Activated CD4-positive, CD25-positive, alpha-beta regulatory T cell treated with anti-CD3 and anti-CD28 coated beads, Interleukin-2, amount 50 U/mL, for 16 hours (primary cell): Measurements from ENCODE around the gene SMIM5.
"Not testable (repeated sequence)": the region's sequence is repeated elsewhere in the genome, so short reads cannot be mapped to it uniquely, and the experiment has no call there.

Experiments
- DNase-seq: peaks from one replicate; pipeline ENCODE4 v3.0.0-alpha.2; 2020; ENCODE audit warnings: low read depth, low spot score

Gene SMIM5

DNA sequence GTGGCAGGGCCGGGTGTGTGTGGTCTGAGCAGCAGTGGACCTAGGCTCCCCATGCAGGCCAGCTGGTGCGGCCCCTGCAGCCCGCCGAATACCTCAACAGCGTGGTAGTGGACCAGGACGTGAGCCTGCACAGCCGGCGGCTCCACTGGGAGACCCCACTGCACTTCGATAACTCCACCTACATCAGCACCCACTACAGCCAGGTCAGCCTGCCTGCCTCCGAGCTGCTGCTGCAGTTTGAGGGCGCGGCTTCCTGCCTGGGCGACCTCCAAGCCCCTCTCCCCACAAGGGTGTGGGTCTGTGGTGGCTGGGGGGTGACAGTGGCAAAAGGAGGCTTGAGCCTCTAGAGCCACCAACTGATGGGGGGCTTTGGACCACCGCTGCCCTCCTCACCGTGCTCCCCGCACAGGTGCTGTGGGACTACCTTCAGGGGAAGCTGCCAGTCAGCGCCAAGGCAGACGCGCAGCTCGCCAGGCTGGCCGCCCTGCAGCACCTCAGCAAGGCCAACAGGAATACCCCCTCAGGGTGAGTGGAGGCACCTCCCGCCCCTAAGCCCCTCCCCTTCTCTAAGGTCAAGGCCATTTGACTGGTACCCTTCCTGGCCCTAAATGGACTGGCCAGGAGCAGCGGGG is 8.4 kb upstream of the SMIM5 start:
- DNase-seq: no peak

- DNase-seq: no peak
These were observed 7.3 kb upstream of the SMIM5 start for GRCh38 chr17:75625813-75626486.

DNA sequence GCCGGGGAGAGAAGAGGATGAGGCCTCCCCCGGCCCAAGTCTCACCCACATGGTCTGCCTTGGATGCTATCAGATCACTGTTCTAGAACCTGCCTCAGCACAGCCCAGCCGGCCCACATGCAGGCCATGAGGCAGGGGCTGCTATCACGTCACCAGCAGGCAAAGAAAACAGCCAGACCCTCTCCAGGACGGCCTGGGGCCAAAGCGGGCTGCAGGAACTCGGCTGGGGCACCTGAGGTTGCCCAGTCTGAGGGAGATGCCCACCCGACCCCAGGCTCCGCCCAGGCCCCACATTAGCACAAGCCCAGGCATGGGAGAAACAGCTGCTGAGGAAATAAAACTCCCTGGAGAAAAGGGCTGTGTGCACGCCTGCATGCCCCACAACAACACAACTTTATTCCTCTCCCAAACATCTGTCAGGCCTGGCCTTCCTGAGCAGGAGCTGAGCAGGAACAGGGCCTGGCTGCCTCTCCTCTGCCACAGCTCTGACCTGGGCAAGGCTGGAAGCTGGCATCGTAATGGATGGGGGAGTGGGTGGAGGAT is 6.7 kb upstream of the SMIM5 start:
- DNase-seq: no peak

GRCh38 chr17:75627094-75627493 is 6.1 kb upstream of the SMIM5 start:
- no peak for DNase-seq

DNA sequence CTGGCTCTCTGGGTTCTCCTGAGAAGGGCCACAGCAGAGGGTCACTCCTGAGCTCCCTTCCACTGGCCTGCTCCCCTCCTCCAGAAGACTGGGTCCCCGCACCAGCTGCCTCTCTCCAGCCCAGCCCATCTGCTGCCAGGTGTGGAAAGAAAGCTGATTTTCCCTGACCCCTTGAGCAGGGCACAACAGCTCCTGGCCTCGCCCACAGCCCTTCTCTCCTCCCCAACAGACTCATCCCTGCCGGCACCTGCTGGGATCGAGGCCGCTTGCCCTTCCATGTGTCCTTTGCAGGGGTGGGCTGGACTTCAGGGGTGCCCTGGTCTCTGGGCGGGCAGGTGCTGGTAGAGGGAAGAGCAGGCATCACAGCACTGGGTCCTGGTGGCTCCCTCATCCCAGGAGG is 4.8 kb upstream of the SMIM5 start:
- no peak for DNase-seq

DNA sequence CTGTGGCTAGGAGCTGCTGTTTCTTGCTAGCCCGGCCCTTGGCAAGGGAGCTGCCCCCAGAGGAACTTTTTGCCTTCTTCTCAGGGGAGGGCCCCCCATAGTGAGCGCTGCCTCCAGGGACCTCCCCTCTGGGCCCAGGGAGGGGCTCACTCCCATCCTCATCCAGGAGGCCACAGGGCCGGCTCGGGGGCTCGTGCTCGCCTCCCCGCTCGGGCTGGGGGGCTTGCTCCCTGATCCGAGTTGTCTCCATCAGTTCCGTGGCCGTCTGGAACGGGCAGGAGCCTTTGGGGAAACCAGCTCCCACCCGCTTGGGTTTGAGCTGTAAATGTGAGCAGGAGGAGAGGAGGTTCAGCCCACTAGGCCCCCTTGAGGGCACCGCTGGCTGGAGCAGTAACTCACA is 4.1 kb upstream of the SMIM5 start:
- DNase-seq: no peak

GRCh38 chr17:75630071-75630917 is 2.9 kb upstream of the SMIM5 start:
- no peak for DNase-seq

DNA sequence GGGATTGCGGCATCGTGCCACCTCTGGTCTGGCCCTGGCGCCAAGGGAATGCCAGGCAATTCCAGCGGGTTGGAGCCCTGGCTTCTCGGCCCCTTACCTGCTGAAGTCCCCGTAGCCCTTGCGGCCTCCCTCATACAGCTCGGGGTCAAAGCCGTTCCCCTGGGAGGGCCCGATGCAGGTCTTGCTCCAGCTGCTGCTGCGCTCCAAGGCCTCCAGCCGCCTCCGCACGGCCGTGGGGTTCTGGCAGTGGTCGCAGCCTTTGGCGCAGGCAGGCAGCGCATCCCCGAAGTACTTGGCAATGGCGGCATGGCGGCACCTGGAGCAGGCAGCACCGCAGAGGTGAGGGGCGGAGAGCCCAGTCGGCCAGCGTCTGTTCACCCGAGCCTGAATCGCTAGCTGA is 1.9 kb upstream of the SMIM5 start:
- no peak for DNase-seq

GRCh38 chr17:75632428-75632827 is 806 bp upstream of the SMIM5 start:
- no peak for DNase-seq

- no peak for DNase-seq
These were observed 497 bp downstream of the SMIM5 start for GRCh38 chr17:75633486-75634375.

DNA sequence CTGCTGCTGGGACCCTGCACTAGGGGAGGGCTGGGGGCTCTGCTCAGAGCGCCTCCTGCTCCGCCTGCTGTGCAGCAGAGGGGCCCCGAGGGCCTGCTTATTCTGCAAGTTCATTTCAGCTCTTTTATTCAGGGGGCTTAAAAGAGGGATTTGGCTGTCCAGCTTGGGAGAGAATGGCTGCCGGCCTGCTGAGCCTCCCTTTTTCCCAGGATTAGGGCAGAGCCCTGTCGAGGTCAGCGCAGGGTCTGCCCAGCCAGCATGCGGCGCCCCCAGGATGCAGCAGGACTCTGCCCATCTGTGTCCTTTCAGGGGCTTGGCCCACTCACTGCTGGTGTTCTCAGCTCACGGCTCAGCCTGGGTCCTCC is 1.1 kb downstream of the SMIM5 start:
- no peak for DNase-seq

DNA sequence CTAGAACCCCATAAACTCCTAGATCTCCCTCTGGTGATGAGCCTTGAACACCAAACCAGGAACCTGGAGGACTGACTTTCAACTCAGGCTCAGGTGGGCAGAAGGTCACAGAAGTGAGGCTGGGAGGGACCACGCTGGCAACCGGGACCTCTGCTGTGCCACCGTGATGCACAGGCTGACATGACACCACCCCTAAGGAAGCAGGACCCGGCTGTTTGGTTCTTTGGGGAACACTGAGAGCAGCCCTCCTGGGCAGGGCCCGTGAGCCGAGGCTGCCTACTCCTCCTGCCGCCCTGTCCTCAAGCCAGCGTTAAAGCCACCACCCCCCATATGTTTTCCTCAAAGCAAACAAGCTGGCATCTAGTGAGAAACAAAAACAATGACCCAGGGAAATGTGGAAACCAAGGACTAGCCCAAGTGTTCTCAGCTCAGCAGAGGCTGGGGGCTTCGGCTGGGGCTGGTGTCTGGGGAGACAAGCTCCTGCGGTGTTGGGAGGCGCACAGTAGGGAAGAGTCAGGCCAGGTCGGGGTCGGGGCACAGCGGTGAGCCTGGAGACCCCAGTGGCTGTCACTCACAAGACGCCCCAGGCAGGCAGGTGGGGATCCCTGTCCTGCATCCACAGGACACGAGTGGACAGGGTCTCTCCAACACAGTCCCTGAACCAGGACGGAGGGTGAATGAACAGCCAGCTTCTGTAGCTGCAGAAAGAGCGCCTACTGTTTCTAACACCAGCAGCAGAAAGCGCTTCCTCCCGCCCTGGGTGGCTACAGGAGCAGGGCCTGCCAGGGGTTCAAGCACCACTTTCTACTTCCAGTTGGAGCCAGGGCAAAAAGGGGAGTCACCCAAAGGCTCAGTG is 1.7 kb downstream of the SMIM5 start:
- DNase-seq: no peak

DNA sequence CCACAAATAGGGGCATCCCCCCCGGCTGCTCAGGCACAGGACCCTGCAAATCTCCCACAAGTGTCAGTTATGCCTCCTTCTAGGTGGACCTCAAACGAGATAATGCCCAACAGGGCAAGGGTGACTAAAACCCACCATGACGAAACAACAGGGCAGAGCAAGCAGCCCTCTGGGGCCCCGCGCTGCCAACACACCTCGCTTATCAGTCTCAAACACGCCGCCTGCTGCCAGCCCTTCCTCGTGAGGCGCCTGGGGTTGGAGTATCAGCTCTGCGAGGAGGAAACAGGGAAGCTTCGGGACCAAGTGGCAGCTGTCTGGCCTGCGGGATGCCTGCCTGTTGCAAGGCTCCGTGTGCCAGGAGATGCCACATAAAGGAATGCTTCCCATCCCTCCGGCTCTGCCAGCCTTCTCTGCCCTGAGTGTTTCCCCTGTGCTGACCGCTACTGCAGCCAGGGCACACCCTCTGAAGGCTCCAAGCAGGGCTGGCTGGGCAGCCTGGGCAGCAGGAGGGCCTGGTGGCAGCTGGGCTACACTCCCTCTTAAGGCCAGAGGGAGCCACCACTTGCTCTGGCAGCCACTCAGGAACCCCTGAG is 2.5 kb downstream of the SMIM5 start:
- DNase-seq: no peak

- no peak for DNase-seq
These were observed 3.3 kb downstream of the SMIM5 start for GRCh38 chr17:75636381-75637142.

GRCh38 chr17:75637143-75637538 is 3.9 kb downstream of the SMIM5 start:
- DNase-seq: no peak

DNA sequence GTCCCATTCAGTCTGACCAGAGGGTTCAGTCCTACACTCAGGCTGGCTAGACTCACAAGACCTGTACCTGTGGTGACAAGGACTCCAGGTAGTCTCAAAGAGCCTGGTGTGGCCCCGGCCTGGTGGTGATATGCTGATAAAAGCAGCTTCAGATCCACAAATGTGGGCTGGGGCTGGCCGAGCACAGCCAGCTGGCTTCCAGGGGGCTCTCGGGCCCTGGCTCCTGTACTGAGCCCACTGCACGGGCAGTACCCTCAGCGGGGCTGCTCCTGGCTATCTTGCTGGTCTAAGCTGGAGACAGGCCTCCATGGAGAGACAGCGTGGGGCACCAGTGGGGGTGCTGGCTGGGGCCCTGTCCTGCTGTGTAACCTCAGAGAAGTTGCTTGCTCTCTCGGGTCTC is 4.3 kb downstream of the SMIM5 start:
- DNase-seq: no peak

DNA sequence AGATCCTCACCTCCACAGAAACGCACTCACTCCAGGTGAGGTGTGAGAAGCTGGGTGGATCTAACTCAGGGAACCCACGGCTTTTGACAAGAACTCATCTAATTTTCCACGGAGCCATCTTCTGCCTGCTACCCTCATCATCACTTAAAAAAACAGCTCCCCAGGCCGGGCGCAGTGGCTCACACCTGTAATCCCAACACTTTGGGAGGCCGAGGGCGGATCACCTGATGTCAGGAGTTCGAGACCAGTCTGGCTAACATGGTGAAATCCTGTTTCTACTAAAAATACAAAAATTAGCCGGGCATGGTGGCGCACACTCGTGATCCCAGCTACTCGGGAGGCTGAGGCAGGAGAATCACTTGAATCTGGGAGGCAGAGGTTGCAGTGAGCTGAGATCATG is 4.8 kb downstream of the SMIM5 start:
- DNase-seq: not testable (repeated sequence)

- no peak for DNase-seq
These were observed 5.7 kb downstream of the SMIM5 start for GRCh38 chr17:75638893-75639292.

GRCh38 chr17:75639327-75639726 is 6.1 kb downstream of the SMIM5 start:
- DNase-seq: no peak
